Measurements from ENCODE around the gene GFM2.

The GFM2 gene

GRCh38 chr5:74736759-74737158, 30.2 kb downstream of the GFM2 start:
- Histone ChIP-seq H3K4me3 (ENCODE audit: low read depth in 1 of 5, low read length in 5 of 5) (no peak overlapping the region), H3K4me1 (ENCODE audit: control insufficient read depth in 5 of 5, insufficient read depth in 5 of 5, low read length in 5 of 5) (no peaks in the 10 kb centered on the region), H3K9me3 (ENCODE audit: control insufficient read depth in 5 of 5, low read length in 5 of 5) (no peaks in the 10 kb centered on the region), H3K9ac (ENCODE audit: low read length in 5 of 5) (no peak overlapping the region), H3K27me3 (ENCODE audit: control insufficient read depth in 5 of 5, insufficient read depth in 4 of 5, low read length in 5 of 5) (no peaks in the 10 kb centered on the region), H3K27ac (ENCODE audit: low read depth, low read length) (no peak overlapping the region), H3K36me3 (ENCODE audit: control insufficient read depth in 5 of 5, insufficient read depth in 5 of 5, low read length in 5 of 5) (peaks cover 41 to 68% (median 58%) of the 10 kb centered on the region in 5 donors)

DNA sequence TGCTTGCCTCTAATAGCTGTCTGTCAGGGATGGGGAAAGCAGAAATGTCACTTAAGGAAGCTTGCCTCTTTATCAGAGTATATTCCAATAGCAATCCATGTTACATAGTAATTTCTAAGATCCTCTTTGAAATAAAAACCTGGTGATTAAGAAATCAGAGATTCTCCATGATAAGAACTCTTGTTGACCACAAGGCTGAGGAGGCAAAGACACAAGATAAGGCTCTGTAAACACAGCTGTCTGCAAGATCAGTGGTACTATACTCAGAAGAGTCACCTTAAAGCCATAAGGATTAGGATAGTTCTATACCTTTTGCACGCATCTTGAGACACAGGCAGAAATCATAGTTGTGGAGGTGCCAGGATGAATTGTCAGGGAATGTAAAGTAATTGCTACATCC, 41.6 kb downstream of the GFM2 start:
- Histone ChIP-seq H3K27me3 (ENCODE audit: control insufficient read depth in 5 of 5, insufficient read depth in 4 of 5, low read length in 5 of 5) (no peaks in the 10 kb centered on the region), H3K9ac (ENCODE audit: low read length in 5 of 5) (no peak overlapping the region), H3K9me3 (ENCODE audit: control insufficient read depth in 5 of 5, low read length in 5 of 5) (no peaks in the 10 kb centered on the region), H3K27ac (ENCODE audit: low read depth, low read length) (no peak overlapping the region), H3K4me1 (ENCODE audit: control insufficient read depth in 5 of 5, insufficient read depth in 5 of 5, low read length in 5 of 5) (no peaks in the 10 kb centered on the region), H3K4me3 (ENCODE audit: low read depth in 1 of 5, low read length in 5 of 5) (no peak overlapping the region), H3K36me3 (ENCODE audit: control insufficient read depth in 5 of 5, insufficient read depth in 5 of 5, low read length in 5 of 5) (peaks cover 40 to 76% (median 67%) of the 10 kb centered on the region in 5 donors)

GRCh38 chr5:74722271-74722670, 44.6 kb downstream of the GFM2 start:
- H3K27ac ChIP-seq (ENCODE audit: low read depth, low read length): no peak overlapping the region
- peaks cover 48 to 81% (median 70%) of the 10 kb centered on the region in 5 donors for H3K36me3 ChIP-seq (ENCODE audit: control insufficient read depth in 5 of 5, insufficient read depth in 5 of 5, low read length in 5 of 5)
- H3K27me3 ChIP-seq (ENCODE audit: control insufficient read depth in 5 of 5, insufficient read depth in 4 of 5, low read length in 5 of 5): no peaks in the 10 kb centered on the region
- no peak overlapping the region for H3K4me3 ChIP-seq (ENCODE audit: low read depth in 1 of 5, low read length in 5 of 5)
- no peaks in the 10 kb centered on the region for H3K9me3 ChIP-seq (ENCODE audit: control insufficient read depth in 5 of 5, low read length in 5 of 5)
- no peaks in the 10 kb centered on the region for H3K4me1 ChIP-seq (ENCODE audit: control insufficient read depth in 5 of 5, insufficient read depth in 5 of 5, low read length in 5 of 5)
- H3K9ac ChIP-seq (ENCODE audit: low read length in 5 of 5): no peak overlapping the region

DNA sequence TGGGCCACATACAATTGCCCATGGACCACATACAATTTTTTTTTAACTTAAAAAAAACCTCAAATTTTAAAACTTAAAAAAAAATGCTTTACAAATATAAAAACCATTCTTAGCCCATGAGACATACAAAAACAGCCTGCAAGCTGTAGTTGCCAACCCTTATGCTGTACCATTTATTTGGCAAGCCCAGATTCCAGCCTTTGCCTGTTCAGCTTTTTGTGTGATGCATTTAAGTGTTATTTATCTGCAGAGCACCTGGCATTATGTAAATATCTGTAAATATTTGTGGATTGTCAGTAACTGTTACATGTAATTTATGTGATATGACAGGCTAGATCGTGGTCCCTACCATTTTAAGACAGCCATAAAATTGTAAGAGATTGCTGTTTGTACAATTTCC, 49.3 kb downstream of the GFM2 start:
- Histone ChIP-seq H3K27ac (ENCODE audit: low read depth, low read length) (no peak overlapping the region), H3K36me3 (ENCODE audit: control insufficient read depth in 5 of 5, insufficient read depth in 5 of 5, low read length in 5 of 5) (peaks cover 42 to 77% (median 54%) of the 10 kb centered on the region in 5 donors), H3K9me3 (ENCODE audit: control insufficient read depth in 5 of 5, low read length in 5 of 5) (no peaks in the 10 kb centered on the region), H3K4me3 (ENCODE audit: low read depth in 1 of 5, low read length in 5 of 5) (no peak overlapping the region), H3K4me1 (ENCODE audit: control insufficient read depth in 5 of 5, insufficient read depth in 5 of 5, low read length in 5 of 5) (no peaks in the 10 kb centered on the region), H3K27me3 (ENCODE audit: control insufficient read depth in 5 of 5, insufficient read depth in 4 of 5, low read length in 5 of 5) (no peaks in the 10 kb centered on the region), H3K9ac (ENCODE audit: low read length in 5 of 5) (no peak overlapping the region)

DNA sequence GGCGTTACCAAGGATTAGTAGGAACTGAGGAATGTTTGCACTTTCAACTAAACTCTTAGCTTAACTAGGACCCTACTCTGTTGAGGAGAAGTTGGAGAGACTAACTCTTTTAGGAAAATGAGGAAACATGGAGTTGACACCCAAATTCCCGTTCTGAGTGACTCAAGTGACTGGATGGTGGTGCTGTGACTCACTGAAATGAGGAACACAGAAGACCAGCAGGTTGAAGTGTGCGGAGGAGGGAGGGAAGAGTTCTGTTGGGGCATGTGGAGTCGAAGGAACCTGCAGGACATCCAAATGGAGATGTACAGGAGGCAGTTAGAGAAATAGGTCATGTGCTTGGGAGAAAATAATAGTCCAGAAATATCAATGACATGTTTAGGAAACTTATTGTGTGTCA, 73.7 kb downstream of the GFM2 start:
- H3K4me3 ChIP-seq (ENCODE audit: low read depth in 1 of 5, low read length in 5 of 5): no peak overlapping the region
- H3K4me1 ChIP-seq (ENCODE audit: control insufficient read depth in 5 of 5, insufficient read depth in 5 of 5, low read length in 5 of 5): no peaks in the 10 kb centered on the region
- no peak overlapping the region for H3K27ac ChIP-seq (ENCODE audit: low read depth, low read length)
- H3K27me3 ChIP-seq (ENCODE audit: control insufficient read depth in 5 of 5, insufficient read depth in 4 of 5, low read length in 5 of 5): no peaks in the 10 kb centered on the region
- H3K9me3 ChIP-seq (ENCODE audit: control insufficient read depth in 5 of 5, low read length in 5 of 5): no peaks in the 10 kb centered on the region
- no peak overlapping the region for H3K9ac ChIP-seq (ENCODE audit: low read length in 5 of 5)
- peaks cover 38 to 67% (median 42%) of the 10 kb centered on the region in 5 donors for H3K36me3 ChIP-seq (ENCODE audit: control insufficient read depth in 5 of 5, insufficient read depth in 5 of 5, low read length in 5 of 5)

- Histone ChIP-seq H3K4me3 (ENCODE audit: low read depth in 1 of 5, low read length in 5 of 5) (peak overlapping the region in 1 of 5 donors; percentile 9), H3K4me1 (ENCODE audit: control insufficient read depth in 5 of 5, insufficient read depth in 5 of 5, low read length in 5 of 5) (peaks cover 9 to 25% (median 18%) of the 10 kb centered on the region in 5 donors), H3K27ac (ENCODE audit: low read depth, low read length) (no peak overlapping the region), H3K9me3 (ENCODE audit: control insufficient read depth in 5 of 5, low read length in 5 of 5) (no peaks in the 10 kb centered on the region), H3K36me3 (ENCODE audit: control insufficient read depth in 5 of 5, insufficient read depth in 5 of 5, low read length in 5 of 5) (peaks cover 9 to 31% (median 17%) of the 10 kb centered on the region in 5 donors), H3K27me3 (ENCODE audit: control insufficient read depth in 5 of 5, insufficient read depth in 4 of 5, low read length in 5 of 5) (no peaks in the 10 kb centered on the region), H3K9ac (ENCODE audit: low read length in 5 of 5) (no peak overlapping the region)
Measured at GRCh38 chr5:74686962-74687751, 79.8 kb downstream of the GFM2 start.

- no peaks in the 10 kb centered on the region for H3K27me3 ChIP-seq (ENCODE audit: control insufficient read depth in 5 of 5, insufficient read depth in 4 of 5, low read length in 5 of 5)
- peaks cover 5 to 20% (median 10%) of the 10 kb centered on the region in 5 donors for H3K36me3 ChIP-seq (ENCODE audit: control insufficient read depth in 5 of 5, insufficient read depth in 5 of 5, low read length in 5 of 5)
- peak overlapping the region; percentile 82 to 95 (median 94) for H3K9ac ChIP-seq (ENCODE audit: low read length in 5 of 5)
- H3K9me3 ChIP-seq (ENCODE audit: control insufficient read depth in 5 of 5, low read length in 5 of 5): no peaks in the 10 kb centered on the region
- H3K27ac ChIP-seq (ENCODE audit: low read depth, low read length): peak overlapping the region; percentile 84
- H3K4me3 ChIP-seq (ENCODE audit: low read depth in 1 of 5, low read length in 5 of 5): peak overlapping the region; percentile 85 to 92 (median 90)
- peaks cover 9 to 25% (median 18%) of the 10 kb centered on the region in 5 donors for H3K4me1 ChIP-seq (ENCODE audit: control insufficient read depth in 5 of 5, insufficient read depth in 5 of 5, low read length in 5 of 5)
Measured at GRCh38 chr5:74685979-74686631, 80.8 kb downstream of the GFM2 start.

- peaks cover 9 to 25% (median 18%) of the 10 kb centered on the region in 5 donors for H3K4me1 ChIP-seq (ENCODE audit: control insufficient read depth in 5 of 5, insufficient read depth in 5 of 5, low read length in 5 of 5)
- H3K36me3 ChIP-seq (ENCODE audit: control insufficient read depth in 5 of 5, insufficient read depth in 5 of 5, low read length in 5 of 5): peaks cover 3 to 11% (median 4%) of the 10 kb centered on the region in 5 donors
- peak within 1 kb of the TSS; percentile 85 to 92 (median 90) for H3K4me3 ChIP-seq (ENCODE audit: low read depth in 1 of 5, low read length in 5 of 5)
- peak within 1 kb of the TSS; percentile 82 to 95 (median 94) for H3K9ac ChIP-seq (ENCODE audit: low read length in 5 of 5)
- no peaks in the 10 kb centered on the region for H3K9me3 ChIP-seq (ENCODE audit: control insufficient read depth in 5 of 5, low read length in 5 of 5)
- H3K27me3 ChIP-seq (ENCODE audit: control insufficient read depth in 5 of 5, insufficient read depth in 4 of 5, low read length in 5 of 5): no peaks in the 10 kb centered on the region
- peak within 1 kb of the TSS; percentile 84 for H3K27ac ChIP-seq (ENCODE audit: low read depth, low read length)
Measured at GRCh38 chr5:74684900-74685851, 81.7 kb downstream of the GFM2 start, which contains the start of gene HEXB. TSS of gene HEXB (plus strand) at chr5:74685233. CDS start at chr5:74685261, 28 bp downstream.

GRCh38 chr5:74679966-74680365, 87.0 kb downstream of the GFM2 start:
- Histone ChIP-seq H3K9ac (ENCODE audit: low read length in 5 of 5) (no peak overlapping the region), H3K9me3 (ENCODE audit: control insufficient read depth in 5 of 5, low read length in 5 of 5) (no peaks in the 10 kb centered on the region), H3K36me3 (ENCODE audit: control insufficient read depth in 5 of 5, insufficient read depth in 5 of 5, low read length in 5 of 5) (no peaks in the 10 kb centered on the region), H3K27me3 (ENCODE audit: control insufficient read depth in 5 of 5, insufficient read depth in 4 of 5, low read length in 5 of 5) (no peaks in the 10 kb centered on the region), H3K4me1 (ENCODE audit: control insufficient read depth in 5 of 5, insufficient read depth in 5 of 5, low read length in 5 of 5) (peaks cover 0 to 5% (median 4%) of the 10 kb centered on the region in 5 donors), H3K4me3 (ENCODE audit: low read depth in 1 of 5, low read length in 5 of 5) (no peak overlapping the region), H3K27ac (ENCODE audit: low read depth, low read length) (no peak overlapping the region)

Data from subcutaneous abdominal adipose tissue (tissue), 5 donors.